Upper lobe of right lung (tissue), 1 donor: ENCODE data around the gene TGFBI. TPM values are rescaled to one million over a fixed set of nuclear protein-coding genes. Genes with fewer than 3 reads are reported as not detected.

Experiments used
- ATAC-seq: fragments of 200-7000 bp; cut with Tn5 transposase; one replicate; pipeline ENCODE4 v1.9.1; 2020; ENCODE audit warnings: mild to moderate bottlenecking, moderate library complexity
- DNase-seq: peaks from one replicate; pipeline ENCODE4 v3.0.0-alpha.2; 2020
- H3K27ac ChIP-seq: fragments of 200-600 bp; one replicate; pipeline ENCODE4 v1.8.0; 2022
- H3K27me3 ChIP-seq: fragments of 200-600 bp; one replicate; pipeline ENCODE4 v1.8.0; 2022; ENCODE audit warnings: mild to moderate bottlenecking
- H3K36me3 ChIP-seq: fragments of 200-600 bp; one replicate; pipeline ENCODE4 v1.8.0; 2022
- H3K4me1 ChIP-seq: fragments of 200-600 bp; one replicate; pipeline ENCODE4 v1.8.0; 2022
- H3K4me3 ChIP-seq: fragments of 200-600 bp; one replicate; pipeline ENCODE4 v1.8.0; 2022; ENCODE audit warnings: mild to moderate bottlenecking
- H3K9me3 ChIP-seq: fragments of 200-600 bp; one replicate; pipeline ENCODE4 v1.8.0; 2022
- CTCF ChIP-seq: fragments of 200-600 bp; IDR thresholded peaks from one replicate; pipeline ENCODE4 v1.8.0; 2022; ENCODE audit warnings: antibody characterized with exemption
- intact Hi-C: fragments of 100-400 bp; cut with DNase I; formaldehyde crosslinking; loops from one replicate; pipeline ENCODE4 v1.11.0; 2022
- total RNA-seq: library from RNA; stranded (reverse); fragmentation: NEBNext Ultra II Directional; extraction: Animal tissue kit (Norgen Biotek cat#: 25700); gene quantifications from one replicate; pipeline ENCODE4 v1.2.1, GENCODE V29; 2021
- donor health status: DM: no; HTN: yes; CAD: no; lungs with severe emphysema.

The TGFBI gene
- total RNA-seq, 1 donor from 2014 or later: 96.7 TPM

DNA sequence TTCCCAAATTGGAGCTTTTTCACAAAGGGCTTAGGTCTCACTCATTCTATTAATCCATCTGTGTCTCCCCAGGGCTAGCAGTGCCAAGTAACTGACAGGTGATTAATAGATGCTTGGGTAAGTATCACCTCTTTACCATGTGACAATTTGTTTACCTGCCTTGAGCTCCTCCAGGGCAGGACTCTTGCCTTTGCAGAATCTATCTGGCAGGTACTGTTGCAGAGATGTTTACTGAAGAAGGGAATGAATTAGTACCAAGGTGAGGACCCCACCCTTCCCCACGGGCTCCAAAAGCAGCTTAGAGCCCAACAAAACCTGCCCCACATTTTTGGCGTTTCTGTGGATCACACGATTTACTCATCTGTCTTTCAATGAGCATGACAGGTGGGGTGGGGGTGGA lies 698 bp upstream of the TGFBI start:
- Histone ChIP-seq H3K27ac (no peak overlapping the region), H3K27me3 (no peaks in the 10 kb centered on the region), H3K4me1 (peaks cover 35% of the 10 kb centered on the region)

GRCh38 chr5:136030252-136030651 lies 1.5 kb downstream of the TGFBI start:
- ATAC-seq (no peak), DNase-seq (no peak)
- Histone ChIP-seq H3K27ac (no peak overlapping the region), H3K4me1 (peaks cover 26% of the 10 kb centered on the region), H3K27me3 (no peaks in the 10 kb centered on the region), H3K36me3 (no peaks in the 10 kb centered on the region), H3K4me3 (peak overlapping the region; percentile 65), H3K9me3 (no peaks in the 10 kb centered on the region)
- no peak for TF ChIP-seq CTCF
- intact Hi-C loops: no loop called here

More for the DNA sequence above, 698 bp upstream of the TGFBI start:
- Histone ChIP-seq H3K36me3 (no peaks in the 10 kb centered on the region), H3K4me3 (no peak overlapping the region), H3K9me3 (no peaks in the 10 kb centered on the region)
- no peak for DNase-seq
- no peak for TF ChIP-seq CTCF
- intact Hi-C loops: no loop called here
- no peak for ATAC-seq

DNA sequence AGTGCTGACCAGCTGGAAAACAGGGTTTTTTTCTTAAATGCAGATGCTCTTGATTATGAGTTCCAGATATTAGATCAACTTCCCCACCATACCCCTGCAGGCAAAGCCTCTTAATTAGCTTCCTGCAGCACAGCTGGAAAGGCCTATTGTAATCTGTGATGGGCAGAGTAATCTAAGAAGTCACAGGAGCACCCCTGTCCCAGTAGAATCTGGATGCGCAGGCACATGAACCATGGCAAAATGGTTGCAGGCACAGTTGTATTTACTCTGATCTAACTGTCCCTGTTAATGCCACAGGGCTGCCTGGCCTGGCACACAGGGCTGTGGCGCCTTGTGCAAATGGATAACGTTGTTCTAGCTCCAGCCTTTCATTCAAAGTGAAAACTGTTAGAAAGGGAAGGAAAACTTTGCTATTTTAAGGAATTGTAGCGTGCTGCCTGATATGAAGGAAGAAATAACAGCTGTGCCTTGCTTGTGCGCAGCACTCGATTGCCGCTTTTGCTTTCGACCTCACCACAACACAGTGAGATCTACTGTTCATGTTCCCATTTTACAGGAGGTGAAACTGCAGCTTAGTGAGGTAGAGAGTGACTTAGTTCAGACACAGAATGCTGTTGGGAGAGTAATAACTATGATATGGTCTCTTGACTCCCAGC lies 2.3 kb downstream of the TGFBI start:
- Histone ChIP-seq H3K36me3 (no peaks in the 10 kb centered on the region), H3K4me1 (peaks cover 28% of the 10 kb centered on the region), H3K27me3 (no peaks in the 10 kb centered on the region), H3K27ac (no peak overlapping the region), H3K4me3 (no peak overlapping the region), H3K9me3 (no peaks in the 10 kb centered on the region)
- no peak for DNase-seq
- intact Hi-C loops: no loop called here
- ATAC-seq: no peak
- TF ChIP-seq CTCF: no peak

DNA sequence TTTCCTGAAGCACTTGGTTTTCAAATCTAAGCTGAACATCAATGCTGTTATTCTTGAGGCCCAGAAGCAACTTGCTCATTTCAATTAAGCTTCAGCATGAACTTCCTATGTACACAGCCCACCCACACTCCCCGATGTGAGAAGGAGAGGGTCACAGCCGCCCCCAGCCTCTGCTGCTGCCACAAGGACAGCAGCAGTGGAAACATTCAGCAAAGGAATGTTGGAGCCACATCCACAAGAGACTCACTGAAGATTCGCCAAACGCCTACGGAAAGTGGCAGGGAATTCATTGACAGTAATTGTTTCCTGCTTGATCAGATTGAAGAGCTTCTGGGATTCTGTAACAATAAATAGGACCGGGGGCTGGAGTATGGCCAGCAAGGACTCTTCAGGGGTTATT lies 2.9 kb downstream of the TGFBI start:
- Histone ChIP-seq H3K4me1 (peaks cover 28% of the 10 kb centered on the region), H3K4me3 (no peak overlapping the region), H3K36me3 (no peaks in the 10 kb centered on the region), H3K27me3 (no peaks in the 10 kb centered on the region), H3K9me3 (no peaks in the 10 kb centered on the region), H3K27ac (no peak overlapping the region)
- ATAC-seq (no peak), DNase-seq (peak; percentile 46)
- intact Hi-C loops: no loop called here
- TF ChIP-seq CTCF: no peak

DNA sequence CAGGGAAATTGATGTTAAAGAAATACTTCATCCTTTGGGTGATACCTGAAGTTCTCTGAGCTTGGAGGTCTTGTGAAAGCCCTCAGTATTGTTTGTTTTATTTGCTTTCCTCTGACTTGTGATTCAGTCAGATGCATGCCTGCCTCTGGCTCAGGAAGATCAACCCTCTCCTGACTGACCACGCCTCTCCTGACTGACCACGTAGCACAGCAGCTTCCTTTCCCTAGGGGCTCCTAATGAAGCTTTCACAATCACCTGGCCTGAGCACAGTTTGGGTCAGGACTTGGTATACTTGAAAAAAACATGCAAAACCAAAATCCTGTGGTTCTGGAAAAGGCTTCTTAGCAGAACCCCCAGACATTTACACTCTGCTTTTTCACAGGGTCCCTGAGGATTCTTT lies 3.8 kb downstream of the TGFBI start:
- intact Hi-C loops: no loop called here
- H3K4me1 ChIP-seq: peaks cover 37% of the 10 kb centered on the region
- no peaks in the 10 kb centered on the region for H3K36me3 ChIP-seq
- H3K9me3 ChIP-seq: no peaks in the 10 kb centered on the region
- no peak overlapping the region for H3K4me3 ChIP-seq
- H3K27ac ChIP-seq: no peak overlapping the region
- ATAC-seq (no peak), DNase-seq (peak; percentile 4)
- no peak for TF ChIP-seq CTCF
- H3K27me3 ChIP-seq: no peaks in the 10 kb centered on the region

- Histone ChIP-seq H3K4me1 (peaks cover 41% of the 10 kb centered on the region), H3K27me3 (no peaks in the 10 kb centered on the region), H3K36me3 (no peaks in the 10 kb centered on the region), H3K9me3 (no peaks in the 10 kb centered on the region), H3K4me3 (no peak overlapping the region), H3K27ac (no peak overlapping the region)
- no peak for ATAC-seq
- TF ChIP-seq CTCF: no peak
- intact Hi-C loops: no loop called here
- no peak for DNase-seq
Observed at GRCh38 chr5:136033234-136033633, 4.4 kb downstream of the TGFBI start.
